COLO829 (cell line): ENCODE measurements around the gene NFE2L1.
A peak's percentile ranks its signal among the peaks of the same experiment; 100 is the strongest.
"Not testable (repeated sequence)": the region's sequence is repeated elsewhere in the genome, so short reads cannot be mapped to it uniquely, and the experiment has no call there.

Experiments used
- DNase-seq: peaks from one replicate; pipeline ENCODE4 v3.0.0; 2012; ENCODE audit warnings: low spot score

The NFE2L1 gene

DNA sequence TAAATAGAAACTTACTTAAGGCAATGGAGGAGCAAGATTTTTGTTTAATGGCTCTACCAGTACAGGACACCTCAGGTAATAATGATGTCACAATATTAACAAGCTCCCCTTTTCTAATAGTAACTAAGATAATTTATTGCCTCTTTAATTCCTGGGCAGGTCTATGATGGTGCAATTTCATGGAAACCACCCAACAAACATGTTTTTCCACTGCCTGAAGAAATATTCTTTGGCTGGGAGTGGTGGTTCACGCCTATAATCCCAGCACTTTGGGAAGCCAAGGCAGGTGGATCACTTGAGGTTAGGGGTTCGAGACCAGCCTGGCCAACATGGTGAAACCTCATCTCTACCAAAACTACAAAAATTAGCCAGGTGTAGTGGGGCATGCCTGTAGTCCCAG lies 19.6 kb downstream of the NFE2L1 start:
- not testable (repeated sequence) for DNase-seq

DNA sequence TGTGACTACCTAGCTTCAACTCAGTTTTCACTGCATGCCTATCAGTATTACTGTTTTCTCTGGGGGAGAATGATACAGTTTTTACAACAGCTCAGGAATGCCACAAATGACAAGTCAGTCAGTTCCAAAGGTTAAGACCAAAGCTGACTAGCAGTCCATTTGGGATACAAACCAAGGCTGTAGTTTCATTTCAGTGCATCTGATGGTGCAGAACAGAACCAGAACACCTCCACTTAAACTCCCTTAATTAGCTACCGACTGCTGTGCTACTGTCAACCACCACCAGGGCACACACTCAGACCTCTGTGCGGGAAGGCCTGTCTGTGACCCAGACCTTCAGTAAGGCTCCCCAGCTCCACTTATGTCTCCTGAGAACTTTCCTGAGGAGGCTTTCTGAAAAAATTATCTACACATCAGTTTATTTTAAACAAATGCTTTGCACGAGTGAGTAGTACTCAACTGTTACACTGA lies 20.4 kb downstream of the NFE2L1 start:
- DNase-seq: no peak

DNA sequence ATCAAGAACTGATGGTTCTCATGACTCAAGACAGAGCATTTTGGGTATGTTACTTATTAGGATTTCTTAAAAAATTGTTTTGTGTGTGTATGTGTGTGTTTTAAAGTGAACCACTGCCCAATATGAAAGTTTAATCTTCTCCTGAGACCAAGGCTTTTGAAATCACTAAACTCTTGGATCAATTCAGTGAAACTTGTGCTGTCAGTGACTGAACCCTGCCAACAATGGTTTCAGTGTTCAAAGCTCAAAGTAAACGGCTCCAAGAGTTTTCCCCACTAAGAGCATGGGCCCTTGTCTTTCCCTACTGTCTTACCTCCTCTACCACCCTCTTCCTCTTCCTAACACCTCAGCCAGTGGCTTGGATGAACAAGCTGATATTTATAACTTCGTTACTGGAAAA lies 22.0 kb downstream of the NFE2L1 start:
- no peak for DNase-seq

DNA sequence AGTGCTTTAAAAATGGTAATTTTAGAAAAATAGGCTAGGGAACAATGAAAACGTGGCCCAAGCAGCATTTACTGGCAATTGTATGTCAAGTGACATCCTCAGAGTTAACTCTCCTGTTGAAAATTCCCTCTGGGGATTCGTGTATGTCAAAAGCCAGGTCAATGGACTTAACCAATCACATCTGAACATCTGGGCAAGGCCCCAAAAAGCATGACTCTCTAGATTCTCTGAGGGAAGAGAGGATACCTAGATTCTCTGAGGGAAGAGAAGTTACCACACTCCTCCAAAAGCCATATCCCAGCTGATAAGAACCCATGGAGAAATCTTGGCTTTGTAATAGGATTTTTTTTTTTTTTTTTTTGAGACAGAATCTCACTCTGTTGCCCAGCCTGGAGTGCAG lies 23.5 kb downstream of the NFE2L1 start:
- DNase-seq: no peak

DNA sequence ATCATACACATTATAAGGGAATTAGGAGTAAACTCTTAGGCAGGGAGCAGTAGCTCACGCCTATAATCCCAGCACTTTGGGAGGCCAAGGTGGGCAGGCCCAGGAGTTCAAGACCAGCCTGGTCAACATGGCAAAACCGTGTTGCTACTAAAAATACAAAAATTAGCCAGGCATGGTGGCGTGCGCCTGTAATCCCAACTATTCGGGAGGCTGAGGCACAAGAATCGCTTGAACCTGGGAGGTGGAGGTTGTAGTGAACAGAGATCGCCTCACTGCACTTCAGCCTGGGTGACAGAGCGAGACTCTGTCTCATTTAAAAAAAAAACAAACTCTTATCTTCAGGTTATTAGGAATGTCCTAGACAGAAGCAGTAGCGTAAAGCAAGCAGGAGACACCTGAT lies 24.7 kb downstream of the NFE2L1 start:
- not testable (repeated sequence) for DNase-seq

DNA sequence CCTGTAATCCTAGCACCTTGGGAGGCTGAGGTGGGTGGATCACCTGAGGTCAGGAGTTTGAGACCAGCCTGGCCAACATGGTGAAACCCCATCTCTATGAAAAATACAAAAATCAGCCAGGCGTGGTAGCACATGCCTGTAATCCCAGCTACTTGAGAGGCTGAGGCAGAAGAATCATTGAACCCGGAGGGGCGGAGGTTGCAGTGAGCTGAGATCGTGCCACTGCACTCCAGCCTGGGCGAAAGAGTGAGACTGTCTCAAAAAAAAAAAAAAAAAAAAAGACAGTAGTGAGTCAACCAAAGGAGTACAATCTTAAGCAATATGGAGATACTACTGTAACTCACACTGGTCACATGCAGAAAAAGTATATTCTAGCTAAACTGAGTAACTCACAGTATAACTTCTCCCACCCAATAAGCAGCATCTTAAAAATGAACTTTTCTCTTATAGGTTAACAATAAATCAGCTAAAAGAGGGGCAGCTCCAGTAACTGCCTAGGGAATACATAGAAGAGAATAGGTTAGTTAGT lies 25.5 kb downstream of the NFE2L1 start:
- DNase-seq: not testable (repeated sequence)

DNA sequence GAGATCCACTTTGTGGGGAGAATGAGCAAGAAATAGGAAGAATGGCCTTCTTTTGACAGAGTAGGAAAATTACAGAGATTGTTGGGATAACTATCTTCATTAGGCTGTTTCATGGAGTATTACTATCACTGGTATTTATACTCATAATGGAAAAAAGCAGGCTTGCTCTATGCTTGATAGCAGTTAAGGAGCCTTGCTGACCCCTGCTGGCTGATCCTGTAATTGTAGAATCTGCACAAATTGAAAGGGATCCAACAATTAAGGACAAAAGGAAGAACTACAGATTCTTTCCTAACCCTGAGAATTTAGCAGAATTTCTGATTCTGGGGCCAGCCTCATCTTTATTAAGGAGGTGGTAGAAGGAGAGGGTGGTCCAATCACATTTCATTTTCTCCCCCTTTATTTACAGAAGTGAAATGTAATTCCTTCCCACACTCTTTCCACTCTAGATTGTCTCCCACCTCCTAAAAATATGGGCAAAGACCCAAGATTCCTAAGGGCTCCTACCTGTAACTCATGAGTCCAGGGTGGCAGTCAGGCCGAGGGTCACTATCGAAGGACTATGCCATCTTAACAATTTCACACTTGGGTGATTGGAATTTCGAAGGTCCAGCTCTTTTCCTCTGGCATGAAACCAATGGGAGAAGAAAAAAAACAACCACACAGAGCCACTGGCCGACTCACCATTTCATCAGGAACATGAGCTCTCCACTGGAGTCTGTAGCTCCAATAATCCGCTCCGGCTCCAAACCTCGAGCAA lies 26.3 kb downstream of the NFE2L1 start:
- DNase-seq: peak; percentile 56

DNA sequence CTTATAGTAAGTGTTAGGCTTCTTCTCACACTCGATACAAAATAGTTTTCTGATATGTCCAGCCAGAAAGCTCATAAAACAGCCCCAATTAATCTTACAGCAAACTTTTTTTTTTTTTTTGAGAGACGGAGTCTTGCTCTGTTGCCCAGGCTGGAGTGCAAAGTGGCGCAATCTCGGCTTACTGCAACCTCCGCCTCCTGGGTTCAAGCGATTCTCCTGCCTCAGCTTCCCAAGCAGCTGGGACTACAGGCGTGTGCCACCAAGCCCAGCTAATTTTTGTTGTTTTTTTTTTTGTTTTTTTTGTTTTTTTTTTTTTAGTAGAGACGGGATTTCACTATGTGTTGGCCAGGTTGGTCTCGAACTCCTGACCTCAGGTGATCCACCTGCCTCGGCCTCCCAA lies 29.0 kb downstream of the NFE2L1 start:
- not testable (repeated sequence) for DNase-seq

DNA sequence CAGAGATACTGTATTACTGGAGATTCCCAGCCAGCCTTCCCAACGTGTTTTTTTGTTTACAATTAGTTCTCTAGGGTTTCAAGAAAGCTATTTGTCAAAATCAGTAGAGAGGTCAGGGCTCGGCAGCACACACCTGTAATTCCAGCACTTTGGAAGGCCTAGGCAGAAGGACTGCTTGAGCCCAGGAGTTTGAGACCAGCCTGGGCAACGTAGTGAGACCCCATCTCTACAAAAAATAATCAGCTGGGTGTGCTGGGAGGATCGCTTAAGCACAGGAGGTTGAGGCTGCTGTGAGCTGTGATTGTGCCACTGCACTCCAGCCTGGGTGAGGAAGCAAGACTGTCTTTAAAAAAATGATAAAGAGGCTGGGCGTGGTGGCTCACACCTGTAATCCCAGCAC lies 33.7 kb downstream of the NFE2L1 start:
- DNase-seq: no peak

DNA sequence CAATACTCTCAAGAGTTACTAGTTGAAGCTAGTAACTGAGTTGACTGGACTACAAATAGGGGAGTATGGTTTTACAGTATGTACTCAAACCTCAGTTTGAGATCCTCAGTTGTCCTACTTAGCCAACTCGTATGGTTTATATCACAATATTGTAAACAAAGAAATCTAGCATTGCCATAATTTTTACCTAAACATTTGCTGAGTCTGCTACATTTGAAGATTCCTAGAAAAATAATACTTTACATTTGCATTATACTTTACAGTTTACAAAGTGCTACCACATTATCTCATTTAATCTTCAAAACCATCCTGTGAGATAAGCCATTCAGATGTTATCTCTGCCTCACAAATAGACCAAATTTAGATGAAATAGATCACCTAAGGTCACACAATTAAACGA lies 36.8 kb downstream of the NFE2L1 start:
- DNase-seq: no peak

DNA sequence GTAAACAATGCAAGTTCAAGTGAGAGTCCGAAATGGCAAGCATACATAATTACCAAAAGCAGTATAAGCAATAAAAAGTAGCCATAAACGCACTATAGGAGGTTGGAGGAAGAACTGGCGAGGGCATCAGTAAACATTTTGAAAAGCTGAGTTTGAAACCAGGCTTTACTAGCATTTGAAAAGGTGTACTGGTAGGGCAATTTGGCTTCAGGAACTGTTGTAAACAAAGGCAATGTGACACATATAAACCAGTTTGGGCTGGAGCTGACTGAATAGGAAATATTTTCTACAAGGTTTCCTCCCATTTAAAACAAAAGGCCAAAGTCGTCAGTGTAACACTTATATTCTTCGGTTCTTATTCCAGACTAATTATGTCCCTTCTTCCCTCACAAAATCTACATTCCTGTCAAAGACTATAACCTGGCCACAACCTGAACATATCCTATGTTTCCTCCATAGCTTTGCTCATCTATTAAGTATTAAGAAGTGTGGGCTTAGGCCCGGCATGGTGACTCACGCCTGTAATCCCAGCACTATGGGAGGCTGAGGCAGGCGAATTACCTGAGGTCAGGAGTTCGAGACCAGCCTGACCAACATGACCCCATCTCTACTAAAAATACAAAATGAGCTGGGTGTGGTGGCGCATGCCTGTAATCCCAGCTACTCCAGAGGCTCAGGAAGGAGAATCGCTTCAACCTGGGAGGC lies 45.3 kb downstream of the NFE2L1 start:
- no peak for DNase-seq

DNA sequence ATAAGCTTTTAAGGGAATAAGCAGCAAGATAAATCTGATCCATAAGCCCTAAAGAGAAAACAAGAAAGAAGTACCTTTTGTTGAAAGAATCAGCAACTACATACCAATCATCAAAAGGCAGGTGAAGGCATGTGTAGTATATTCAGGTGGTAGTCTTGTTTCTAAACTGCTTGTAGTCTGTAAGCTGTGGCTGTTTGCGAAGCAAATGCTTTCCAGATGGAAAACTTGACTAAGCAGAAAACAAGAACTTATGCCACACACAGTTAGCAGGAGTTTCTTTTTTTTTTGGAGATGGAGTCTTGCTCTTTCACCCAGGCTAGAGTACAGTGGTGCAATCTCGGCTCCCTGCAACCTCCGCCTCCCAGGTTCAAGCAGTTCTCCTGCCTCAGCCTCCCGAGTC lies 47.5 kb downstream of the NFE2L1 start:
- no peak for DNase-seq

DNA sequence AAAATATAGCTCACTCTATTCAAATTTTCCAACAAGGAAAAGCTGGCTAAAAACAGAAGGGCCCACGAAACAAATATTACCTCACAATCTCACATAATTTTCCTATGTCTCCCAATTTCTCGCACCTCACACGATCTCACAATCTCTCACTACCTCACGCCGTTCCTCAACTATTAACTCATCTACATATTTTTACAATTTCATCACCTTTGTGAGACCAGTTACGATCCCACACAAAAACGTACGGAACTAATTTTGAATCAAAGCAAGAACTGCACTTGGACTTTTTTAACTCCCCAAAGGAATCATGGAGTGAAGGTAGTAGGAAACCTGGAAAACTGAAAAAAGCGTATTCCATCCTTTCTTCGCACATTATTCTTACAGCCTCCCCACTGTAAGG lies 52.0 kb downstream of the NFE2L1 start:
- DNase-seq: no peak

DNA sequence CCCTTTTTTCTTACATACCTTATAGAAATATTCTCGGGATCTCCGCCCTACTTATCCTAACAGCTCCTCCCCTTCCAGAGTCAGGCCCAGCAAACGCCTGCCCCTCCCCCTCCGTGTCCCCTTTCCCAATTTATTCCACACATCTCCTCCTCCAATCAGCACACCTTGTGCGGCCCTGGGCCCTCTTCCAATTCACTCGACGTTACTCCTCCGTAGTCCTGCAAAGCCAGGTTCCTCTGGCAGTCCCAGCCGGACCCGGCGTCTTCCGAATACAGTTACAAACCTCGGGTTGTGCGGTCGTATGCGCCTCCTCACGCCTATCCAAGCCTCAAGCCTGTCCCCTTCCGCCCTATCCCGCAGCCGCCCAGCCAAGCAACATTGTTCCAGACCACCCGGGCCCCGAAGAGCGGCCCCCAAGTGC lies 52.4 kb downstream of the NFE2L1 start:
- no peak for DNase-seq

DNA sequence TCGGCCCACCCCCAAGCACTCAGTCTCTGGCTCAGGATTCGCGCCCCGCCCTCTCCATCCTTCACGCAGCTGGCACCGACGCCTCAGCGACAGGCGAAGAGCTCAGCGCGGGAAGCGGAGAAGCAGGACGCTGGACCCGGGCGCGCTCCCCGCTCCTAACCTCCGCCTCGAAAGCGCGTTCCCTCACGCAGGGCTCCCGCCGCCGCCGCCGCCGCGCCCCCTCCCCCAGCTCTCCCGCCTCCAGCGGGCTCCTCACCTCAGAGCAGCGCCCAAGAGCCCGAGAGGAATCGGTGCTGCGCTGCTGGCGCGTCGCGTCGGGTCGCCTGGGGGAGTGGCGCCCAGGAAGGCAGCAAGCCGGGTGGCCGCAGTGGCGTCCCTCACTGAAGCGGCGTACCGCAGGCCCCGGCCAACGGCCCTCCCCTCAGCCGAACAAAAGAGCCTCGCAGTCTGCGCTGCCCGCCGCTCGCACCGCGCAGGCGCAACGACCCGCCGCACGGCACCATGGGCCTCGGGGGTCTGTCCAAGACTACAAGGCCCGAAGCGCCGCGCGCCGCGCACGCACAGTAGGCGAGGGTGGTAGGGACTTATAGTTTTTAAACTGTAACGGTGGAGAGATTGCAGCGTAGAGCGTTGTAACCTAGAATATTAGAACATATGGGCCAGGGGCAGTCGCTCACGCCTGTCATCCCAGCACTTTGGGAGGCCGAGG lies 53.0 kb downstream of the NFE2L1 start, which contains the start of gene CBX1:
CBX1 (minus strand) TSS at position 467 of the 709 bp plus-strand sequence. CDS start 24,474 bp downstream, outside the sequence.
- peak; percentile 88 for DNase-seq

DNA sequence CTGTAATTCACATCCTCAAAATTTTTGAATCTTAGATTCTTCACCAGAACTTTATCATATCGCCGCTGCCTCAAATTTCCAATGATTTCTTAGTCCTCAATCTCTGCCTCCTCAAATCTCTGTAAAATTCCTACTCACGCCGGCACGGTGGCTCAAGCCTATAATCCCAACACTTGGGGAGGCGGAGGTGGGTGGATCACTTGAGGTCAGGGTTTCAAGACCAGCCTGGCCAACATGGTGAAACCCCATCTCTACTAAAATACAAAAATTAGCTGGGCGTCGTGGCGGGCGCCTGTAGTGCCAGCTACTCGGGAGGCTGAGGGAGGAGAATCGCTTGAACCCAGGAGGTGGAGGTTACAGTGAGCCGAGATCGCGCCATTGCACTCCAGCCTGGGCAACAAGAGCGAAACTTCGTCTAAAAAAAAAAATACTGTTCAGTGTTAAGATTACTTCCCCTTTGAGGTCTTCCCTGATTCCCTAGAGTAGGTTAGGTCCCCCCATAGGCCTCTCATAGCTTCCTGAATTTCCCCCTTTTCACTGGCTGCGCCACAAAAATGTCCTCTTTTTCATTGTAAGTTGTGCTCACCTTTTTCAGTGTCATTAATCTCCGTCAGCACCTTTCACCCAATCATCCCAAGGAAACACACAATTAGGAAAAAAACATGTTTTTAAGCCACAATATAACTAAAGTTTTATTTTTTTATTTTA lies 54.0 kb downstream of the NFE2L1 start:
- no peak for DNase-seq

DNA sequence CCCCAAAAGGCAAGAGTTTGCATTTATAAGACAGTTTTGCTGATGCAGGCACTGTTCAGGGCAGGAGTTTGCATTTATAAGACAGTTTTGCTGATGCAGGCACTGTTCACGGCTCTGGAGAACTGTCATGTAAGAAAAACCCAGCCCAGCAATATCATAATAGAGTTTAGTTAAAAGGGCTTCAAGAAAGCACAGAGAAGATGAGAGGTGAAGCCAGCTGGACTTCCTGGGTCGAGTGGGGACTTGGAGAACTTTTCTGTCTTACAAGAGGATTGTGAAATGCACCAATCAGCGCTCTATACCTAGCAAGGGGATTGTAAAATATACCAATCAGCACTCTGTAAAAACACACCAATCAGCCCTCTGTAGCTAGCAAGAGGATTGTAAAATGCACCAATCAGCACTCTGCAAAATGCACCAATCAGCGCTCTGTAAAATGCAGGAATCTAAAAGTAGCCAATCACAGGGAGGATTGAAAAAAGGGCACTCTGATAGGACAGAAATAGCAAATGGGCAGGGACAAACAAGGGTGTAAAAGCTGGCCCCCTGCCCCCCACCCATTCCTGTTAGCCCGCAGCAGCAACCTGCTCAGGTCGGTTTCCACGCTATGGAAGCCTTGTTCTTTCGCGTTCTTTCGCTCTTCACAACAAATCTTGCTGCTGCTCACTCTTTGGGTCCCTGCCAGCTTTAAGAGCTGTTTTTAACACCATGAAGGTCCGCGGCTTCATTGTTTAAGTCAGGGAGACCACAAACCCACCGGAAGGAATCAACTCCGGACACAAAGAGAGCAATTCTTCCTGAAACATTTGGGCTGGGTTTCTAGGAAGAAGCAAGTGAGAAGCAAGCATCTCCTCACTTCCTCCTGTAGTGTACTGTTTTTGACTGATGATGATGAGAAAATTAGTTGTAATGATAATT lies 54.9 kb downstream of the NFE2L1 start:
- no peak for DNase-seq

DNA sequence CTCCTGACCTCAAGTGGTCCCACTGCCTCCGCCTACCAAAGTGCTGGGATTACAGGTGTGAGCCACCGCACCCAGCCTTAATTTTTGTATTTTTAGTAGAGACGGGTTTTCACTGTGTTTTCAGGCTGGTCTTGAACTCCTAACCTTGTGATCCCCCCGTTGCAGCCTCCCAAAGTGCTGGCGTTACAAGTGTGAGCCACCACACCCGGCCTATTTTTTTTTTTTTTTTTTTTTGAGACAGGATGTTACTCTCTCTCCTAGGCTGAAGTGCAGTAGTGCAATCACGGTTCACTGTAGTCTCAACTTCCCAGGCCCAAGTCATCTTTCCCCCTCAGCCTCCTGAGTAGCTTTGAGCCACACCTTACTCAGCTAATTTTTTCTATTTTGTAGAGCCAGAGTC lies 56.3 kb downstream of the NFE2L1 start:
- no peak for DNase-seq

DNA sequence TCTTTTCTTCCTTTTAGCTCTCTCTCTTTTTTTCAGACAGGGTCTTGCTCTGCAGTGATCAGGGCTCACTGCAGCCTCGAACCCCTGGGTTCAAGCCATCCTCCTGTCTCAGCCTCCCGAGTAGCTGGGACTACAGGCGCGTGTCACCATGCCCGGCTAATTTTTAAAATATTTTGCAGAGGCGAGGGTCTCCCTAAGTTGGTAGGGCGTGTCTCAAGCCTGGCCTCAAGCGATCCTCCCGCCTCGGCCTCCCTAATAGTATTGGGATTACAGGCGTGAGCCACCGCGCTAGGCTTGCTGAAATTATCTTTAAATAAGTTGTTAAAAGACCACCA lies 58.6 kb downstream of the NFE2L1 start:
- DNase-seq: no peak

DNA sequence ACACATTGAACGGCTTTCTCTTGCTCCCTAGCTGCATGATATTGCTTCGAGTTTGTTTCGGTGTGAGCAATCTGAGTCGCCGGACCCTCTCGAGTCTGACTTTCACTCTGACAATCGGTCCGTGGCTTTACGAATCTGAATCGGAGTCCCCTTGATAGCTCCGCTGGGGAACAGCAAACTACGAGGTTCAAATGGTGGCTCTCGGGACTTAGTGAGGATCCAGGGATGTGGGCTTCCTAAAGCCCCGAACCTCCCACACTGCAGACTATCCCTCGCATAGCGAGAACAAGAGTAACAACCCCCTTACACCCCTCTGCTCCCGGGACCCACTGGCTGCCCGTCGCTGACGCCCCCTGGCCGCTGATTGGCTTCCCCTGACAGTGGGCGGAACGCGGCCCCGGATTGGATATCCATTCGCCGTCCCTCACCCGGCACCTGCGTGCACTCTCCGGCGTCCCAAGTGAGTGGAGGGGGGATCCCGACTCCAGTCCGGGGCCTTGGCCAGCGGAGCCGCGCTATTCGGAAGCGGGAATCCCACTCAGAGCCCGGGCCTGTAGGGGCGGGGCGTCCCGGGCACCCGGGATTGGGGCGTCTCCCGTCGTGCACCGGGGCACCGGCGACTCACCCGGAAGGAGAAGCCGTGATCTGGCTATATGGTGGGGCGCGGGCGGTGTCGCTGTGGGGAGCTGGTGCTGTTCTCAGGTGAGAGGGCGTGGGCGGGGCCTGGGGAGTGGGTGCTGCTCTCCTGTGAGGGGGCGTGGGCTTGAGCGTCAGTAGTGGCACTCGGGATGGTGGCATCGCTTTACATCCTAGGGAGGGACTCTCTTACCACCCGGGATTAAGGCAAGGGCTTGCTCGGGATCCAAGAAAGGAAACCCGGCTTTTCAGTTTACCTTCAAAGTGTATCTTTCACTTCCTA lies 59.2 kb downstream of the NFE2L1 start, which contains the start of gene SNX11:
SNX11 (plus strand) TSS at position 630 of the 919 bp plus-strand sequence. CDS start 4,278 bp downstream, outside the sequence.
- DNase-seq: peak; percentile 63
